ENCODE results near the gene ENOX1.

ENOX1 gene

GRCh38 chr13:43686557-43686956, 100.2 kb downstream of the ENOX1 start:
- intact Hi-C loops (cut with DNase I), result no loop called here
- DNase-seq, result no peak

- DNase-seq, result peak in 1 of 10 donors; percentile 63
- intact Hi-C loops (cut with DNase I), result no loop called here
Observed at GRCh38 chr13:43684963-43685725, 101.6 kb downstream of the ENOX1 start.

DNA sequence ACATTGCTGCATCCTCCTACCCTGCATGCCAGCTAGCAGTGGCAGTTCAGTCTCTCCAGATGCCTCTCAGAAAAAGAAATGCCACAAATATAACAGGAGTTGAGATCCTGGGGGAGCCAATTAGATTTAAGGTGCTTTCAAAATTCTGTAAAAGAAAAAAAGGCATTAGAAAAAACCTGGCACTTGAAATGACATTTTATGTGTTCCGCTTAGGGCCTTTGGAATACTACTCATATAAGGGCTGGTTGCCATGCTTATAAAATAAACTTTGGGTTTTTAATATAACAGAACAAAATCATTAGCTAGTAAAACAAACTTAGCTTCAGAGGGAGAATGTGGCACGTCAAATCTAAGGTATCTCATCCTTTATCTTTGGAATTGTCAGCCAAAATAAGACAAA, 104.1 kb downstream of the ENOX1 start:
- no peak for DNase-seq
- intact Hi-C loops (cut with DNase I), result no loop called here

- intact Hi-C loops (cut with DNase I), result no loop called here
- DNase-seq, result no peak
Observed at GRCh38 chr13:43676320-43676719, 110.5 kb downstream of the ENOX1 start.

GRCh38 chr13:43675577-43675976, 111.2 kb downstream of the ENOX1 start:
- peak in 1 of 10 donors; percentile 49 for DNase-seq
- intact Hi-C loops (cut with DNase I), result no loop called here

GRCh38 chr13:43669964-43670363, 116.8 kb downstream of the ENOX1 start:
- intact Hi-C loops (cut with DNase I), result no loop called here
- DNase-seq, result no peak

DNA sequence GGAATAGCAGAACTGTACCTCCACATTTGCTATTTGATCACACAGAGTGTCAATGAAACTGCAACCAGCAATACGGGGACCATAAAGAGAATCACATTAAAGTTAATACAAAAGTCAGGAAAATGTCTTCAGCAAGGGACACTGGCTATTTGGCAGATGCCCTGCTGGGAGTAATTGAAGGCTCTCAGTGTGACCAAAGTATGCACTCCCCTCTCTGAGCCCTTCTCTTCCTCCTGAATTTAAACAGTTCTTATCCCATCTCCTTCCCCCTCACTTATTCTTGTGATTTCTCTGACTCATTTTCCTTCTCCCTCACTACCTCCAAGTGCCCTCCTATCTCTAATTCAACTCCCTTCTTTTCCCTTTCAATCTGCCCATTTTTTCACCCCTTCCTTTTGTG, 117.7 kb downstream of the ENOX1 start:
- intact Hi-C loops (cut with DNase I), result no loop called here
- DNase-seq, result no peak

DNA sequence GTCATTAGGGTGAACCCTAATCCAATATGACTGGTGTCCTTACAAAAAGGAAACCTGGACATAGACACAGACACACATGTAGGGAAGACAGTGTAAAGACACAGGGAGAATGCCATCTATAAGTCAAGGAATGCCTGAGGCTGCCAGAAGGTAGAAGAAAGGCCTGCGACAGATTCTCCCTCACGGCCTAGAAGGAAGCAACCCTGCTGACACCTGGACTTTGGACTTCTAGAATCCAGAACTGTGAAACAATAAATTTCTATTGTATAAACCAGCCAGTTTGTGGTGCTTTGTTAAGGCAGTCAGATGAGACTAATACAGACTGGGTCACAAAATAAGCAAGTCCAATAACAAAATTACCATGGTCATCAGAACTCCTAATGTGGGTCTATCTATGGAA, 120.4 kb downstream of the ENOX1 start:
- DNase-seq, result no peak
- intact Hi-C loops (cut with DNase I), result no loop called here

DNA sequence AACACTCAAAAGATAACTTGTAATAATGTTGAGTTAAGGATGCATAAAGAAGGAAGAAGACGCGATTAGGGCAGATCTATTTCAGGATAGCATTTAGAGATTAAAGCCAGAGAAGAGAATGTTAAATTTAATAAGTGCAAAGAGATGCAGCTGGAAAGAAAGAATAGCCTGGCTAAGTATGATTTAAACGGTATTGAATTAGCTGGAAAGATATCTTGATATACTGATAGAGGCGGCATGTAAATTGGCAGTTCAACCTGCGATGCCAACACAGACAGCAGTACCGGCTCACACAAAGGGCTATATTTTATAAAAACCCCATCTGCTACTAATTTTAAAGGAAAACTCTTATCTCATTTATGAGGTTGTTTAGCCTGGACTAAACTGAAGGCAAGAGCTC, 121.4 kb downstream of the ENOX1 start:
- intact Hi-C loops (cut with DNase I), result no loop called here
- no peak for DNase-seq

GRCh38 chr13:43664700-43665191, 122.0 kb downstream of the ENOX1 start:
- peak in 1 of 10 donors; percentile 31 for DNase-seq
- intact Hi-C loops (cut with DNase I), result no loop called here

GRCh38 chr13:43663474-43664090, 123.2 kb downstream of the ENOX1 start:
- intact Hi-C loops (cut with DNase I), result no loop called here

GRCh38 chr13:43662976-43663375, 123.8 kb downstream of the ENOX1 start:
- DNase-seq, result no peak
- intact Hi-C loops (cut with DNase I), result no loop called here

More at GRCh38 chr13:43663474-43664090, 123.2 kb downstream of the ENOX1 start:
- DNase-seq, result no peak

DNA sequence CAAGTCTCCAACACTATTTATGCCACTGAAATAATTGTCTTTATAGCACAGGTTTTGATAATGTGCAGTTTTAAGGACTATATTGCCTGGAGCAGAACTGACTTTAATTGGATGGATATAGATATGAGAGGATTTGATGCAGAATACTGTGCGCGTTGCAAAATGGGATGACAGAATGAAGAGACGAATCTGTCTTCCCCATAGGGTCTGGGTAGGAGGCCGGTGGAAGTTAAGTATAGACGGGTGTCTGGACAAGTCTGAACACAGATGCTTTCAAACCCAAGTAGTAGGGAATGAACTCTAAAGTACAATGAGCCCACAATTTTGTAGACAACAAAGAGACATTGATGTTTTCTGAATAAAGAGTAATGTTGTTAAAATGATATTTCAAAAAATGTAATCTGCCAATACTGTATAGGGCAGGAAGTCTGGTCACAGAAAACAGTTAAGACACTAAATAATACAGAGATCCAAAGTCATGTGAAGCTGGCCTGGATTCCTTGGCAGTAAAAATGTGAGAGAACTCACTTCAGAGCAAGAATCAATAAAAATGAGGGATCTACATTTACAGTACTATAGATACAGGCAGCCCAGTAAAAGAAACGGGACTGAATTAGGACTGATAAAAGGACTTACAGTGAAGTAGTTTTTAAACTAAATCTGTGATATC, 125.5 kb downstream of the ENOX1 start:
- no peak for DNase-seq
- intact Hi-C loops (cut with DNase I), result no loop called here

- intact Hi-C loops (cut with DNase I), result no loop called here
Observed at GRCh38 chr13:43657485-43657884, 129.3 kb downstream of the ENOX1 start.

DNA sequence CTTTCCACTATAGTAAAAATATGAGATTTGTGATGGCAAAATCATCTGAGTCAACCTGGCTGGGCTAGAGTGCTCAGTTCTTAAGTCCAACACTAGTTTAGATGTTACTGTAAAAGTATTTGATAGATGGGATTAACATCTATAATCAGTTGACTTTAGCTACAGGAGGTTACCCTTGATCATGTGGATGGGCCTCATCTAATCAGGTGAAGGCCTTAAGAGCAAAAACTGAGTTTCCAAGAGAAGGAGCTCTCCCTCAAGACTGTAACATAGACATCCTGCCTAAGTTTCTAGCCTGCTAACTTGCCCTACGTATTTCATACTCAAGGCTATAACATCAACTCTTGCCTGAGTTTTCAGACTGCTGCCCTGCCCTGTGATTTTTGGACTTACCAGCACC, 132.8 kb downstream of the ENOX1 start:
- intact Hi-C loops (cut with DNase I), result no loop called here
- DNase-seq, result no peak

More at GRCh38 chr13:43657485-43657884, 129.3 kb downstream of the ENOX1 start:
- DNase-seq, result no peak

DNA sequence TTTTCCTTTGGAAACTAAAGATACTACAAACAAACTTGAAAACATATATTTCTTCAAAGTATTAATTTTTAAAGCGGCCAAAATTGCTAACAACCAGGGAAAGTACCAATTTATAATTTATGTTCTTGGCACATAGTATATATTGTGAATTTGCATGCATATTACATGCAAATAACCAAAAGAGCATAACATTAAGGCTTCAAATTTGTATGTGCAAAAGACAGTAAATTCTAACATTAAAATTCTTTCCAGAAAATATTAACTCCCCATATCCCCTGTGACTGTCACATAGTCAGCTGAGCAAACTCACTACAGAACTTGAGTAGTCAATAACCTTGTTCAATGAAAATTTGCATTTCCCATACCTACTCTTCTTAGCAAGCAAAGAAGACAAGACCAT, 133.4 kb downstream of the ENOX1 start:
- intact Hi-C loops (cut with DNase I), result no loop called here
- no peak for DNase-seq

- no peak for DNase-seq
- intact Hi-C loops (cut with DNase I), result no loop called here
Observed at GRCh38 chr13:43652760-43653159, 134.0 kb downstream of the ENOX1 start.

DNA sequence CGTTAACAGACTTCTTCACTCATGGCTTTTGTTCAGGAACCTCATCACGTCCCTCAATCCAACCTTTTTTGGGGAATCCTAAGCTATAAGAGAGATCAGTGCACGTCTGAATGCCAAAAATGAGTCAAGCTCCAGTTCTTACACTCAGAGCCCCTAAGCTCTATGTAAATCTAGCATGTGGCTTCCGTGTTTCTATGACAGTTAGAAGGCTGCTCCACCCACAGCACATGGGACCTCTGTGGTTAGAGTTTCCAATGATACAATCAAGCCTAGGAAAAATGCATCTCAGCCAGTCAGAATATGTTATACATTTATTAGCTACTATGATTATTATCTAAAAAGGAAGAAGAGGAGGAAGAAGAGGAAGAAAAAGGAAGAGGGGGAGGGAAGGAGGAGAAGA, 135.9 kb downstream of the ENOX1 start:
- intact Hi-C loops (cut with DNase I), result no loop called here
- DNase-seq, result no peak

GRCh38 chr13:43648733-43649132, 138.0 kb downstream of the ENOX1 start:
- intact Hi-C loops (cut with DNase I), result no loop called here
- no peak for DNase-seq

DNA sequence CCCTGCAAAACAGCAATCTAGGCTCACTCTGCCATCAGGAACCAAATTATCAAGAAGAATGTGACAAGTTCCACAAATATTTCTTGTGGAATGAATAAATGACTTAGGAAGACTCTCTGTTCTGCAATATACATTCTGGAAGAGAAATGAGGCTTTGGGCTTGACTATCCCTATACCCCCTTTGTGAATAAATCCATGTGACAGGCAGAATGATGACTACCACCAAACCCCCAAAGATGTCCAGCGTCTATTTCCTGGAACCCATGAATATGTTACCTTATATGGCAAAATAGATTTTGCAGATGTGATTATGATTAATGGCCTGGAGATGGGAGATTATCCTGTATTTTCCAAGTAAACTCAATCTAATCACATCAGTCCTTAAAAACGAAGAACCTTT, 139.3 kb downstream of the ENOX1 start:
- intact Hi-C loops (cut with DNase I), result no loop called here
- no peak for DNase-seq

- intact Hi-C loops (cut with DNase I), result no loop called here
- DNase-seq, result no peak
Observed at GRCh38 chr13:43640476-43640875, 146.3 kb downstream of the ENOX1 start.

GRCh38 chr13:43631106-43631505, 155.7 kb downstream of the ENOX1 start:
- intact Hi-C loops (cut with DNase I), result no loop called here
- no peak for DNase-seq

Data from posterior cingulate gyrus (tissue), 11 donors.